Measurements from ENCODE around the gene PRKAR2A.
"Not testable (repeated sequence)": the region's sequence is repeated elsewhere in the genome, so short reads cannot be mapped to it uniquely, and the experiment has no call there.

PRKAR2A gene

GRCh38 chr3:48725185-48725855 is 122.4 kb downstream of the PRKAR2A start:
- H3K36me3 ChIP-seq (ENCODE audit: control insufficient read depth in 2 of 2, insufficient read depth in 1 of 2, low read length in 2 of 2); CTCF ChIA-PET; POLR2A ChIA-PET: not testable (repeated sequence)

GRCh38 chr3:48723725-48724124 is 123.9 kb downstream of the PRKAR2A start:
- H3K36me3 ChIP-seq (ENCODE audit: control insufficient read depth in 2 of 2, insufficient read depth in 1 of 2, low read length in 2 of 2) = no peaks in the 10 kb centered on the region
- ChIA-PET CTCF (no interaction called here), POLR2A (no interaction called here)
- no peak for TF ChIP-seq SCRT1 (tag by site-specific recombination; IDR thresholded peaks at IDR 0.05; ENCODE audit: borderline replicate concordance)
- TF ChIP-seq ZBTB1 (tag by site-specific recombination; IDR thresholded peaks at IDR 0.05) = no peak
- TF ChIP-seq ZBTB48 (tag by site-specific recombination; IDR thresholded peaks at IDR 0.05) = no peak
- no peak for TF ChIP-seq ZSCAN4 (tag by site-specific recombination; IDR thresholded peaks at IDR 0.05)
- no peak for TF ChIP-seq CTCF (tag by site-specific recombination; IDR thresholded peaks at IDR 0.05)
- TF ChIP-seq ZNF394 (tag by site-specific recombination; IDR thresholded peaks at IDR 0.05; ENCODE audit: borderline replicate concordance) = no peak
- TF ChIP-seq ZNF521 (tag by site-specific recombination; IDR thresholded peaks at IDR 0.05) = no peak
- TF ChIP-seq ZBTB20 (tag by site-specific recombination; IDR thresholded peaks at IDR 0.05) = no peak
- no peak for TF ChIP-seq MYNN (tag by site-specific recombination; IDR thresholded peaks at IDR 0.05; ENCODE audit: borderline replicate concordance)
- TF ChIP-seq REPIN1 (tag by site-specific recombination; IDR thresholded peaks at IDR 0.05; ENCODE audit: low read depth) = no peak
- no peak for TF ChIP-seq ZNF513 (tag by site-specific recombination; IDR thresholded peaks at IDR 0.05)
- TF ChIP-seq ZNF350 (tag by site-specific recombination; IDR thresholded peaks at IDR 0.05) = no peak
- no peak for TF ChIP-seq ZNF157 (tag by site-specific recombination; IDR thresholded peaks at IDR 0.05)
- no peak for TF ChIP-seq KLF17 (tag by site-specific recombination; IDR thresholded peaks at IDR 0.05)
- no peak for TF ChIP-seq HOXC10 (CRISPR knock-in tag; IDR thresholded peaks at IDR 0.05)
- TF ChIP-seq ZNF266 (tag by site-specific recombination; IDR thresholded peaks at IDR 0.05; ENCODE audit: low read depth) = no peak
- no peak overlapping the region for H3K27ac ChIP-seq (ENCODE audit: extremely low read depth, low read depth, low read length)
- H3K4me1 ChIP-seq (ENCODE audit: control insufficient read depth, insufficient read depth, low read length) = no peaks in the 10 kb centered on the region
- no peaks in the 10 kb centered on the region for H3K9me3 ChIP-seq (ENCODE audit: control insufficient read depth, insufficient read depth, low read depth, low read length)
- H3K4me3 ChIP-seq (ENCODE audit: low read depth, low read length) = no peak overlapping the region

More at GRCh38 chr3:48725185-48725855, 122.4 kb downstream of the PRKAR2A start:
- TF ChIP-seq ZFHX2 (tag by site-specific recombination; conservative IDR thresholded peaks at IDR 0.05) (peak; percentile 75), ZNF600 (tag by site-specific recombination; IDR thresholded peaks at IDR 0.05) (peak; percentile 94), EGR2 (tag by site-specific recombination; IDR thresholded peaks at IDR 0.05; ENCODE audit: low read depth) (peak; percentile 87)
- H3K9me3 ChIP-seq (ENCODE audit: control insufficient read depth, insufficient read depth, low read depth, low read length); H3K27ac ChIP-seq (ENCODE audit: extremely low read depth, low read depth, low read length); H3K4me3 ChIP-seq (ENCODE audit: low read depth, low read length); H3K4me1 ChIP-seq (ENCODE audit: control insufficient read depth, insufficient read depth, low read length): not testable (repeated sequence)

- H3K9me3 ChIP-seq (ENCODE audit: control insufficient read depth, insufficient read depth, low read depth, low read length); POLR2A ChIA-PET; H3K4me1 ChIP-seq (ENCODE audit: control insufficient read depth, insufficient read depth, low read length); CTCF ChIA-PET; H3K4me3 ChIP-seq (ENCODE audit: low read depth, low read length); H3K36me3 ChIP-seq (ENCODE audit: control insufficient read depth in 2 of 2, insufficient read depth in 1 of 2, low read length in 2 of 2); H3K27ac ChIP-seq (ENCODE audit: extremely low read depth, low read depth, low read length): not testable (repeated sequence)
These were observed 124.4 kb downstream of the PRKAR2A start for GRCh38 chr3:48723293-48723692.

All from HEK293 (cell line).